GM12874 (cell line): ENCODE data around the gene FHOD3.

Experiments used
- TF ChIP-seq, protein P1 (sequence below): IDR thresholded peaks from 2 replicates; pipeline ENCODE4 v1.5.1; 2011; ENCODE audit warnings: low read depth, mild to moderate bottlenecking, control low read depth, low read length, moderate library complexity; ENCODE audit not compliant: insufficient read depth

Gene FHOD3

DNA sequence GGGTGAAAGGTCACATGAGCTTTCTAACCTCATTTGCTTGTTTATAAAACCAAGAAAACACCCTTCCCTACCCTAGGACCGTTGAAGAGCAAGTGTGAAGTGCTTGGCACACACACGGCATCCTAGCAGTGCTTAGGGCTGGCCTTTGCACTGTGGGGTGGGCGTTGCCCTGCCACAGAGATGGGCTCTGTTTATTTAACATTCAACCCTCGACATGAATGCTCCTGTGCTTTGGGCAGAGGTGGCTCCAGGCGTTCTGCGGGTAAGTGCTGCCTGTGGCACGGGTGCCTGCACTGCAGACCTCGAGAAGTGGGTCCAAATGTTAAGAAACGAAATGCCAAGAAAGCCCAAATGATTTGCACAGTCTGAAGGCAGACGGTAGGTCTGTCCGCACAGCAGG, 170.1 kb downstream of the FHOD3 start:
- TF ChIP-seq, protein P1, sequence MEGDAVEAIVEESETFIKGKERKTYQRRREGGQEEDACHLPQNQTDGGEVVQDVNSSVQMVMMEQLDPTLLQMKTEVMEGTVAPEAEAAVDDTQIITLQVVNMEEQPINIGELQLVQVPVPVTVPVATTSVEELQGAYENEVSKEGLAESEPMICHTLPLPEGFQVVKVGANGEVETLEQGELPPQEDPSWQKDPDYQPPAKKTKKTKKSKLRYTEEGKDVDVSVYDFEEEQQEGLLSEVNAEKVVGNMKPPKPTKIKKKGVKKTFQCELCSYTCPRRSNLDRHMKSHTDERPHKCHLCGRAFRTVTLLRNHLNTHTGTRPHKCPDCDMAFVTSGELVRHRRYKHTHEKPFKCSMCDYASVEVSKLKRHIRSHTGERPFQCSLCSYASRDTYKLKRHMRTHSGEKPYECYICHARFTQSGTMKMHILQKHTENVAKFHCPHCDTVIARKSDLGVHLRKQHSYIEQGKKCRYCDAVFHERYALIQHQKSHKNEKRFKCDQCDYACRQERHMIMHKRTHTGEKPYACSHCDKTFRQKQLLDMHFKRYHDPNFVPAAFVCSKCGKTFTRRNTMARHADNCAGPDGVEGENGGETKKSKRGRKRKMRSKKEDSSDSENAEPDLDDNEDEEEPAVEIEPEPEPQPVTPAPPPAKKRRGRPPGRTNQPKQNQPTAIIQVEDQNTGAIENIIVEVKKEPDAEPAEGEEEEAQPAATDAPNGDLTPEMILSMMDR: no peak

DNA sequence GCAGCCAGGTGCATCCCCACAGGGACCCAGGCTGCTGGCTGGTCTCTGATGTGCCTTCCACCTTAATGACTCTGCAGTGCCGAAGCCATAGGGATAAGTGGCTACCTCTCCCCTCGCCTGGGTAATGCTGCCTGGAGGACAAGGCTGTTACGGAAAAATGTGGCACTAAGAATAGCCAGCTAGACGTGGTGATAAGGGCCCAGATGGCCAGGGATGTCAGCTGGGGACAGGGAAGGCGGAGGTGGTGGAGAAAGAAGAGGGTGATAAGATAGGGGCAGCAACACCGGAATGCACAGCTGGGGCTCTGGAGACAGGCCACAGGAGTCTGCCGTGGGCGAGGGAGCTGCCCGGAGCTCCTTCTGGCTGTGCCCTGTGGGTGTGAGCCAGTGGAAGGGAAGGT, 170.6 kb downstream of the FHOD3 start:
- TF ChIP-seq, protein P1: no peak

DNA sequence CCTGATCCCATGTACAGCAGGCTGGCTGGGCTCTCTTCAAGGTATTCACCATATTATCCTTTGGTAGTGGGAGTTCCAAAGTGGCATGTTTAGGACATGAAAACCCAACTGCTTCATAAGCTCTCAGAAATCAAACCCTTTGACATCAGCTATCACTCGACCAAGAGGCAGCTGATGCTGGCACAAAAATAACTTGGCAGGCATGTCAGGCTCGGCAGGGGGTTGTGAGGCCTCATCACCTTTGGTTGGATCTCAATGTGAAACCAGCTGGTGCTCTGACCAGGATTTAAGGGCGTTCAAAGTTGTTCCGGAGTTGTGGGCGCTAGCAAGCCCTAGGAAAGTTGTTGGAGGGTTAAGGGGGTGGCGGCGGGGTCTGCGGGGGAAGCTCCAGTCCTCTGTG, 171.9 kb downstream of the FHOD3 start:
- TF ChIP-seq, protein P1: no peak

DNA sequence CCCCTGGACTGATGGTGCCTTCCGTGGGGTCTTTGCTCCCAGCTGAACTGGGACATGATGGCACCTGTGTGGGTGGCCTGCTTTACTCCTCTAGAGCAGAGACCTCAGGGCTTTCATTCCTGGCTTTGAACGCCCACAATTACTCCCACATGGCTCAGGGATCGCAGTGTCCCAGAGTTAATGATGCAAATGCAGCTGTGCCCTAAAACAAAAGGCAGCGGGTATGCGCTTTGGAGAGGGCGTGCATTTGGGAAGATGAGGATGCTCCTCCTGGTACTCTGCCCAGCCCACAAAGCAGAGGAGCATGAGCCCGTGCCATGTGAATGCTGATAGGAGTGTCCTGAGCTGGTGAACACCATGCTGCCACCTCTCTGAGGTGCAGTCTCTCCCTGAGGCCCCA, 173.4 kb downstream of the FHOD3 start:
- TF ChIP-seq, protein P1: no peak

GRCh38 chr18:36471393-36471792, 173.9 kb downstream of the FHOD3 start:
- TF ChIP-seq, protein P1: no peak

DNA sequence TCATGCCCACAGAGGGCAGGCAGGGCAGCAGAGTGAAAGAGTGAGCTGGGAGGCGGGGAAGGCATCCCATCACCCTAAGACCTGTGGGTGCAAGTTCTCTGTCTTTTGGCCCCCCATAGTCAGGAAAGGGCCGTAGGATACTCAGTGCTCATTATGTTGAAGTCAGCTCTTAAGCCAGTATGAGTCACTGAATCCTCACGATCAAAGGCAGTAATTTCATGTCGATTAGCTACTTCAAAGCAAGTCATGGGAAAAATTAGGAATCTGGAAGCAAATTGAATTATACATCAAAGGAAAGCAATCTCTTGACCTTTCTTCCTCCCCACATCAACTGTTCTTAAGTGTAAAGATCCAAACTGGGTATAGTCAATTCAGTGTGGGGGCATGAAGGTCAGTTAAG, 178.9 kb downstream of the FHOD3 start:
- TF ChIP-seq, protein P1: no peak

DNA sequence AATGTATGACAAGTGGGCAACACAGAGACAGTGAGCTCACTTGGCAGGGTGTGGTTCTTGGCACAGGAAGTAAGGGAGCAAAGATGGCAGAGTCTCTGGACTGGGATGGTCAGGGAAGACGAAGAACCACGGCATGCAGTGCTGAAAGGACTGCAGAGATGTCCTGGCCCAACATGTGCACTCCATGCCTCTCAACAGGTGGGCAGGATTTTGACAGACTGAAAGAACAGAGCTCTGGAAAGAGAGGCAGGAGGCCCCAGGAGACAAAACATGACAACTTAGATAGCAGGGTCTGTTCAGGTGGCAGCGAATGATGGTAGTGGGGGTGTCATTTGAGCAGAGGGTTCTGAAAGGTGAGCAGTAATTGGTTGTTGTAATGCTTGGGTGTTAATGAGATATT, 180.3 kb downstream of the FHOD3 start:
- TF ChIP-seq, protein P1: no peak

- TF ChIP-seq, protein P1: no peak
Observed at GRCh38 chr18:36481201-36481657, 183.7 kb downstream of the FHOD3 start.
